ENCODE data around the gene DNAJB6.
A peak's percentile ranks its signal among the peaks of the same experiment; 100 is the strongest.

DNAJB6 gene

GRCh38 chr7:157407512-157408257 lies 70.9 kb downstream of the DNAJB6 start:
- peaks cover 8% of the 10 kb centered on the region for H3K36me3 ChIP-seq (ENCODE audit: control insufficient read depth, insufficient read depth, low read length, severe bottlenecking)
- no peak for DNase-seq (ENCODE audit: low read depth)

GRCh38 chr7:157408258-157409101 lies 71.7 kb downstream of the DNAJB6 start:
- Histone ChIP-seq H3K36me3 (ENCODE audit: control insufficient read depth, insufficient read depth, low read length, severe bottlenecking) (peaks cover 8% of the 10 kb centered on the region), H3K9ac (ENCODE audit: low read length) (no peak overlapping the region), H3K27me3 (replicated peaks; ENCODE audit: control insufficient read depth, insufficient read depth, low read length) (no peaks in the 10 kb centered on the region), H3K4me3 (ENCODE audit: low read length) (no peak overlapping the region), H3K4me1 (ENCODE audit: control insufficient read depth, insufficient read depth, low read length) (peaks cover 13% of the 10 kb centered on the region), H3K9me3 (ENCODE audit: control insufficient read depth, low read length) (no peaks in the 10 kb centered on the region)
- DNase-seq (ENCODE audit: low read depth): no peak

More at GRCh38 chr7:157407512-157408257, 70.9 kb downstream of the DNAJB6 start:
- Histone ChIP-seq H3K4me1 (ENCODE audit: control insufficient read depth, insufficient read depth, low read length) (peaks cover 13% of the 10 kb centered on the region), H3K27me3 (replicated peaks; ENCODE audit: control insufficient read depth, insufficient read depth, low read length) (no peaks in the 10 kb centered on the region), H3K9ac (ENCODE audit: low read length) (no peak overlapping the region), H3K4me3 (ENCODE audit: low read length) (no peak overlapping the region), H3K9me3 (ENCODE audit: control insufficient read depth, low read length) (no peaks in the 10 kb centered on the region)

DNA sequence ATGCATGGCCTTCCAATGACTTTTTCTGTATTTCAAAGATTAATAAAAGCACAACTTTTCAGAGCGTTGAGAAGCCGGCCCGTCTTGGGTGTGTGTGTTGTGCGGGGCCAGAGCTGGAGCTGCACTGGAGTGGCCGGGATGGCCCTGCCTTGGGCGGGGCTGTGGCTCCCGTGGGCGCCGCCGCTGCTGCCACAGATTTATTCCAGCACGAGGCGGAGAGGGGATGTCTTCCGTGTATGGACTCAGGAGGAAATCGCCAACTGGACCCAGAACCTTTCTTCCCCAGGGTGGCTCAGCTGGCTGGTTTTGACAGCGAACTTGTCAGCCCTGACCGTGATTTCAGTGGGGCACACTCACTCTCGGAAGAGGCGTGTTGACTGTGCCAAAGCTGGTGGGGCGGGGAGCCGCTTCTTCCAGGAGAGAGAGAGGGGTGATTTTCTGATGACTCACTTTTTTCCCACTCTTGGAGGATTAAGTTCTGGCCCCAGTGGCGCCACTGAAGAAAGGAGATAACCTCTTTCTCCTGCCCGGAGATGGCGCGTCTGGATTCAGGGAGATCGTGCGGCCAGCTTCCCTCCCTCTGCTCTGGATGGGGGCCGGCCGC lies 72.4 kb downstream of the DNAJB6 start:
- Histone ChIP-seq H3K9ac (ENCODE audit: low read length) (no peak overlapping the region), H3K4me1 (ENCODE audit: control insufficient read depth, insufficient read depth, low read length) (peaks cover 13% of the 10 kb centered on the region), H3K36me3 (ENCODE audit: control insufficient read depth, insufficient read depth, low read length, severe bottlenecking) (peaks cover 8% of the 10 kb centered on the region), H3K4me3 (ENCODE audit: low read length) (no peak overlapping the region), H3K9me3 (ENCODE audit: control insufficient read depth, low read length) (no peaks in the 10 kb centered on the region), H3K27me3 (replicated peaks; ENCODE audit: control insufficient read depth, insufficient read depth, low read length) (no peaks in the 10 kb centered on the region)
- no peak for DNase-seq (ENCODE audit: low read depth)

- no peaks in the 10 kb centered on the region for H3K27me3 ChIP-seq (replicated peaks; ENCODE audit: control insufficient read depth, insufficient read depth, low read length)
- no peaks in the 10 kb centered on the region for H3K9me3 ChIP-seq (ENCODE audit: control insufficient read depth, low read length)
- peaks cover 8% of the 10 kb centered on the region for H3K4me1 ChIP-seq (ENCODE audit: control insufficient read depth, insufficient read depth, low read length)
- no peak overlapping the region for H3K4me3 ChIP-seq (ENCODE audit: low read length)
- peaks cover 8% of the 10 kb centered on the region for H3K36me3 ChIP-seq (ENCODE audit: control insufficient read depth, insufficient read depth, low read length, severe bottlenecking)
- DNase-seq (ENCODE audit: low read depth): no peak
- no peak overlapping the region for H3K9ac ChIP-seq (ENCODE audit: low read length)
Measured at GRCh38 chr7:157409753-157410727, 73.2 kb downstream of the DNAJB6 start.

DNA sequence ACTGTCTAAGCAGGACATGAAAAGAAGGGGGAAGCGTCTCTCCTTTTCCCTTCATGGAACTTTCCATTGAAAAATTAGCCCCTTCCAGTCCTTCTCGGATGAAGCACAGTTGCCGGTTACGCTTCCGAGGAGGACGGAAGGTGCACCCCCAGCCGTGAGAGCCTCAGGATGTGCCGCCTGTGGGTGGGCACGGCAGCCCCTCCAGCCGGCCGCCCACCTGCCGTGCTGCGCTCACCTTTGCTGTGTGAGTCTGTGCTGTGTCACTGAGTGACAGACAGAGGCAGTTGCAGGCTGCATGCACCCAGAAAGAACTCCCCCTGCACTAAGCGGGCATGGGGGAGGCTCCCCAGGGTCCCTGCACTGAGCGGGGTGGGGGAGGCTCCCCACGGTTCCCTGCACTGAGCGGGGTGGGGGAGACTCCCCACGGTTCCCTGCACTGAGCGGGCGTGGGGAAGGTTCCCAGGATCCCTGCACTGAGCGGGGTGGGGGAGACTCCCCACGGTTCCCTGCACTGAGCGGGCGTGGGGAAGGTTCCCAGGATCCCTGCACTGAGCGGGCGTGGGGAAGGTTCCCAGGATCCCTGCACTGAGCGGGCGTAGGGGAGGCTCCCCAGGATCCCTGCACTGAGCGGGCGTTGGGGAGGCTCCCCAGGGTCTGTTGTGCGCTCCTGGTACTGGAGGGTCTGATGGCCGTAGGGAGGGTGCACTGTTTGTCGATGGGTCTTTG lies 74.2 kb downstream of the DNAJB6 start:
- H3K27me3 ChIP-seq (replicated peaks; ENCODE audit: control insufficient read depth, insufficient read depth, low read length): no peaks in the 10 kb centered on the region
- no peak overlapping the region for H3K4me3 ChIP-seq (ENCODE audit: low read length)
- DNase-seq (ENCODE audit: low read depth): no peak
- H3K36me3 ChIP-seq (ENCODE audit: control insufficient read depth, insufficient read depth, low read length, severe bottlenecking): peaks cover 17% of the 10 kb centered on the region
- no peaks in the 10 kb centered on the region for H3K9me3 ChIP-seq (ENCODE audit: control insufficient read depth, low read length)
- H3K9ac ChIP-seq (ENCODE audit: low read length): no peak overlapping the region
- no peaks in the 10 kb centered on the region for H3K4me1 ChIP-seq (ENCODE audit: control insufficient read depth, insufficient read depth, low read length)

DNA sequence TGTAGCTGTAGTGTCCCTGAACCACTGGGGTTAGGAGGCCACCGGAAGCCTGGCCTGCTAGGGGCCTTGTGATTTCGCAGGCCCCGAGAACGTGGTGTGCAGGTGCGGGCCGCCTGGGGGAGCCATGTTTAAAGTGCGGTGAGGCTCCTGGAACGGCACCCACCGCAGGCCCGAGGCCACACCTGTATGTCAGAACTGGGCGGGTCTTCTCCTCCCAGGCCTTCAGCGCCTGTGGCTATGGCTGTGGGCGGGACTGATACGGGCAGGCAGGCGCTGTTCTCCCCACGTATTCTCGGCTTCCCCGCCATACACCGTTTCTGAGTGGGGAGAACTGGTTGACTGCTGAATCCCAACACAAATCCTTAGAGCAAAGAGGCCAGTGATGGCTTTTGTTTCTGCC lies 74.8 kb downstream of the DNAJB6 start:
- no peak overlapping the region for H3K4me3 ChIP-seq (ENCODE audit: low read length)
- H3K4me1 ChIP-seq (ENCODE audit: control insufficient read depth, insufficient read depth, low read length): no peaks in the 10 kb centered on the region
- DNase-seq (ENCODE audit: low read depth): no peak
- H3K9ac ChIP-seq (ENCODE audit: low read length): no peak overlapping the region
- H3K27me3 ChIP-seq (replicated peaks; ENCODE audit: control insufficient read depth, insufficient read depth, low read length): no peaks in the 10 kb centered on the region
- H3K36me3 ChIP-seq (ENCODE audit: control insufficient read depth, insufficient read depth, low read length, severe bottlenecking): peaks cover 22% of the 10 kb centered on the region
- H3K9me3 ChIP-seq (ENCODE audit: control insufficient read depth, low read length): no peaks in the 10 kb centered on the region

GRCh38 chr7:157412021-157412443 lies 75.2 kb downstream of the DNAJB6 start:
- DNase-seq (ENCODE audit: low read depth): peak; percentile 35
- H3K36me3 ChIP-seq (ENCODE audit: control insufficient read depth, insufficient read depth, low read length, severe bottlenecking): peaks cover 27% of the 10 kb centered on the region
- H3K4me1 ChIP-seq (ENCODE audit: control insufficient read depth, insufficient read depth, low read length): no peaks in the 10 kb centered on the region
- no peak overlapping the region for H3K4me3 ChIP-seq (ENCODE audit: low read length)
- H3K9ac ChIP-seq (ENCODE audit: low read length): no peak overlapping the region
- H3K27me3 ChIP-seq (replicated peaks; ENCODE audit: control insufficient read depth, insufficient read depth, low read length): no peaks in the 10 kb centered on the region
- H3K9me3 ChIP-seq (ENCODE audit: control insufficient read depth, low read length): no peaks in the 10 kb centered on the region

- no peak for DNase-seq (ENCODE audit: low read depth)
- H3K9ac ChIP-seq (ENCODE audit: low read length): no peak overlapping the region
- no peaks in the 10 kb centered on the region for H3K9me3 ChIP-seq (ENCODE audit: control insufficient read depth, low read length)
- H3K4me3 ChIP-seq (ENCODE audit: low read length): no peak overlapping the region
- no peaks in the 10 kb centered on the region for H3K4me1 ChIP-seq (ENCODE audit: control insufficient read depth, insufficient read depth, low read length)
- no peaks in the 10 kb centered on the region for H3K27me3 ChIP-seq (replicated peaks; ENCODE audit: control insufficient read depth, insufficient read depth, low read length)
- H3K36me3 ChIP-seq (ENCODE audit: control insufficient read depth, insufficient read depth, low read length, severe bottlenecking): peaks cover 31% of the 10 kb centered on the region
Measured at GRCh38 chr7:157412491-157413180, 75.8 kb downstream of the DNAJB6 start.

DNA sequence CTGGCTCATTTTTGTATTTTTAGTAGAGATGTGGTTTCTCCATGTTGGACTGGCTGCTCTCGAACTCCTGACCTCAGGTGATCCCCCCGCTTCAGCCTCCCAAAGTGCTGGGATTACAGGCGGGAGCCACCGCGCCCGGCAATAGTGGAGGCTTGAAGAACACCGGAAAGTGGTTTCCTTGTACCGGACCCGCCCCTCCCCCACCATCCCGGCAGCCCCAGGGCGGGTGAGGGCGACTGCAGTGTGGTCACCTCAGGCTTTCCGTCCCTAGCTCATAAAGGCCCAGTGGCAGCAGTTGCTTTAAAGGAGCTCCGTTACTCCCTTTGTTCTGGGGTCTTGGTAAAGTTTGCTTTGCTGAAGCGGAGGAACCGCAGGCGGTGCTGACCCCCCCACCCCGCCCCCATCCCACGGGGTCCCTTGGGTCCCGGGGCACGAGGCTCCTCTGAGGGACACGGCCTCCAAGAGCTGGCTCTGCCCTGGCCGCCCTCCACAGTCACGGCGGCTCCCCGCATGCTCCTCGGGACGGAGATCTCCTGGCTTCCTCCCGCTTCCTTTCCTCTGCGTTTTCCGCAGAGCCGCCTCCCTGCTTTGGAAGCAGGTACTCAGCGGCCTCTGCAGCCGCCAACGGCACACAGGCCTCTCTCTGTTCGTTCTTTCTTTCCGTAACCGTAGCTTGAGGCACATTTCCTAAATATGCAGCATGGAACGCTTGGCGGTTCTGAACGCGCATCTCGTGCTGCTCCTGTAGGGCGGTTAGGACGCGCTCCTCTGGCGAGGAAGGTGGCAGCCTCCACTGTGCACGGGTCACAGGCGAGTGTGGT lies 77.3 kb downstream of the DNAJB6 start:
- DNase-seq (ENCODE audit: low read depth): no peak
- Histone ChIP-seq H3K9ac (ENCODE audit: low read length) (no peak overlapping the region), H3K36me3 (ENCODE audit: control insufficient read depth, insufficient read depth, low read length, severe bottlenecking) (peaks cover 31% of the 10 kb centered on the region), H3K4me3 (ENCODE audit: low read length) (no peak overlapping the region), H3K9me3 (ENCODE audit: control insufficient read depth, low read length) (no peaks in the 10 kb centered on the region), H3K4me1 (ENCODE audit: control insufficient read depth, insufficient read depth, low read length) (no peaks in the 10 kb centered on the region), H3K27me3 (replicated peaks; ENCODE audit: control insufficient read depth, insufficient read depth, low read length) (no peaks in the 10 kb centered on the region)

Data from adipocyte (in vitro differentiated cells).